HepG2 (cell line): ENCODE data around the gene DPEP2NB. TPM values are rescaled to one million over a fixed set of nuclear protein-coding genes. Genes with fewer than 3 reads are reported as not detected.

ENCODE experiments used
- ADNP ChIP-seq: sonication (generic); formaldehyde crosslinking; IDR thresholded peaks from 2 replicates; pipeline ENCODE4 v1.4.0; 2020; ENCODE audit warnings: missing genetic modification reagents
- BCL6 ChIP-seq: IDR thresholded peaks from 2 replicates; pipeline ENCODE4 v1.6.1; 2016; ENCODE audit warnings: missing genetic modification reagents, missing compliant biosample characterization
- ETV6 ChIP-seq: sonication (generic); formaldehyde crosslinking; conservative IDR thresholded peaks from 2 replicates; pipeline ENCODE4 v1.4.0; 2020; ENCODE audit warnings: missing genetic modification reagents
- FOXA3 ChIP-seq: IDR thresholded peaks from 2 replicates; pipeline ENCODE4 v1.6.1; 2016; ENCODE audit warnings: missing genetic modification reagents, missing compliant biosample characterization
- GATAD1 ChIP-seq: IDR thresholded peaks from 2 replicates; pipeline ENCODE4 v1.6.1; 2016; ENCODE audit warnings: missing genetic modification reagents, missing compliant biosample characterization
- HOXA3 ChIP-seq: sonication (generic); formaldehyde crosslinking; IDR thresholded peaks from 2 replicates; pipeline ENCODE4 v1.5.0; 2020; ENCODE audit warnings: missing genetic modification reagents
- HOXA5 ChIP-seq: sonication (generic); formaldehyde crosslinking; IDR thresholded peaks from 2 replicates; pipeline ENCODE4 v1.4.0; 2020; ENCODE audit warnings: missing genetic modification reagents
- KDM3A ChIP-seq: IDR thresholded peaks from 2 replicates; pipeline ENCODE4 v1.6.1; 2018; ENCODE audit warnings: low read depth, missing compliant biosample characterization
- MAZ ChIP-seq, 2 experiments: sonication (generic) in 1 of 2; formaldehyde crosslinking in 1 of 2; IDR thresholded peaks; 2 replicates each; pipeline versions ENCODE4 v1.5.0 to v1.6.1; 2012 to 2020; ENCODE audit warnings: low read depth in 2 of 2, mild to moderate bottlenecking in 2 of 2, borderline replicate concordance in 1 of 2, improper control_type of control experiment in 1 of 2, low read length in 1 of 2, missing genetic modification reagents in 1 of 2, moderate library complexity in 1 of 2
- MED1 ChIP-seq: sonication (generic); formaldehyde crosslinking; IDR thresholded peaks from 2 replicates; pipeline ENCODE4 v1.4.0; 2020; ENCODE audit warnings: missing genetic modification reagents
- NCOA2 ChIP-seq: sonication (generic); formaldehyde crosslinking; IDR thresholded peaks from 2 replicates; pipeline ENCODE4 v1.8.0; 2022; ENCODE audit warnings: inconsistent platforms
- NFKB2 ChIP-seq: sonication (generic); formaldehyde crosslinking; IDR thresholded peaks from 2 replicates; pipeline ENCODE4 v1.4.0; 2020; ENCODE audit warnings: missing genetic modification reagents, borderline replicate concordance
- NR1H2 ChIP-seq: sonication (generic); formaldehyde crosslinking; IDR thresholded peaks from 2 replicates; pipeline ENCODE4 v1.8.1; 2022; ENCODE audit warnings: low read depth, missing genetic modification reagents, borderline replicate concordance
- PHF5A ChIP-seq: IDR thresholded peaks from one replicate; pipeline ENCODE4 v1.6.1; 2018; ENCODE audit warnings: low read depth, missing genetic modification reagents; ENCODE audit not compliant: unreplicated experiment
- SALL1 ChIP-seq: sonication (generic); formaldehyde crosslinking; IDR thresholded peaks from 2 replicates; pipeline ENCODE4 v1.8.0; 2022; ENCODE audit warnings: mild to moderate bottlenecking, missing genetic modification reagents
- TBX2 ChIP-seq: sonication (generic); formaldehyde crosslinking; IDR thresholded peaks from 2 replicates; pipeline ENCODE4 v1.5.0; 2020; ENCODE audit warnings: missing genetic modification reagents, mild to moderate bottlenecking, borderline replicate concordance
- ZNF34 ChIP-seq: sonication (generic); formaldehyde crosslinking; IDR thresholded peaks from 2 replicates; pipeline ENCODE4 v1.4.0; 2020; ENCODE audit warnings: mild to moderate bottlenecking, missing genetic modification reagents, borderline replicate concordance
- ZNF501 ChIP-seq: sonication (generic); formaldehyde crosslinking; IDR thresholded peaks from 2 replicates; pipeline ENCODE4 v1.5.1; 2020; ENCODE audit warnings: mild to moderate bottlenecking, moderate library complexity, missing genetic modification reagents
- ZNF614 ChIP-seq: IDR thresholded peaks from 2 replicates; pipeline ENCODE4 v1.6.1; 2018; ENCODE audit warnings: missing biosample characterization, missing genetic modification reagents, inconsistent platforms, borderline replicate concordance
- ZNF678 ChIP-seq: sonication (generic); formaldehyde crosslinking; IDR thresholded peaks from 2 replicates; pipeline ENCODE4 v1.4.0; 2020; ENCODE audit warnings: mild to moderate bottlenecking, missing genetic modification reagents
- ZSCAN31 ChIP-seq: sonication (generic); formaldehyde crosslinking; IDR thresholded peaks from 2 replicates; pipeline ENCODE4 v1.5.0; 2020; ENCODE audit warnings: low read depth, mild to moderate bottlenecking, missing genetic modification reagents
- polyA plus RNA-seq, 8 experiments: library from polyadenylated mRNA; depleted of rRNA in 3 of 8; stranded (reverse) in 7 of 8; unstranded in 1 of 8; fragments of >200 nt; fragmentation: Illumina TruSeq in 4 of 8; extraction: Trizol in 4 of 8; gene quantifications; 2 replicates each; pipeline versions ENCODE4 v1.2.1 to v1.2.3, GENCODE V29; 2011 to 2016; ENCODE audit warnings: low read depth in 4 of 8, missing spikeins in 1 of 8, mixed read lengths in 1 of 8; ENCODE audit not compliant: insufficient read depth in 1 of 8
- total RNA-seq, 5 experiments: library from RNA; depleted of rRNA; stranded (reverse); fragments of >200 nt; fragmentation: Illumina TruSeq; extraction: Trizol; gene quantifications; 2 replicates each; pipeline ENCODE4 v1.2.3, GENCODE V29; 2016; ENCODE audit warnings: low read depth in 1 of 5
- TF ChIP-seq, protein P1 (sequence below): sonication (generic); formaldehyde crosslinking; IDR thresholded peaks from 2 replicates; pipeline ENCODE4 v1.4.0; 2020; ENCODE audit warnings: missing genetic modification reagents
- TF ChIP-seq, protein P2 (sequence below): sonication (generic); formaldehyde crosslinking; IDR thresholded peaks from 2 replicates; pipeline ENCODE4 v1.9.0; 2022; ENCODE audit warnings: missing genetic modification reagents, mild to moderate bottlenecking, borderline replicate concordance
- TF ChIP-seq, protein P3 (sequence below): sonication (generic); formaldehyde crosslinking; IDR thresholded peaks from 2 replicates; pipeline ENCODE4 v1.4.0; 2020; ENCODE audit warnings: missing genetic modification reagents

DPEP2NB gene
- total and polyA plus RNA-seq, 2 of the 13 experiments (the other 11 are each of a cell fraction or from before 2014, with no cell fraction given): not detected

DNA sequence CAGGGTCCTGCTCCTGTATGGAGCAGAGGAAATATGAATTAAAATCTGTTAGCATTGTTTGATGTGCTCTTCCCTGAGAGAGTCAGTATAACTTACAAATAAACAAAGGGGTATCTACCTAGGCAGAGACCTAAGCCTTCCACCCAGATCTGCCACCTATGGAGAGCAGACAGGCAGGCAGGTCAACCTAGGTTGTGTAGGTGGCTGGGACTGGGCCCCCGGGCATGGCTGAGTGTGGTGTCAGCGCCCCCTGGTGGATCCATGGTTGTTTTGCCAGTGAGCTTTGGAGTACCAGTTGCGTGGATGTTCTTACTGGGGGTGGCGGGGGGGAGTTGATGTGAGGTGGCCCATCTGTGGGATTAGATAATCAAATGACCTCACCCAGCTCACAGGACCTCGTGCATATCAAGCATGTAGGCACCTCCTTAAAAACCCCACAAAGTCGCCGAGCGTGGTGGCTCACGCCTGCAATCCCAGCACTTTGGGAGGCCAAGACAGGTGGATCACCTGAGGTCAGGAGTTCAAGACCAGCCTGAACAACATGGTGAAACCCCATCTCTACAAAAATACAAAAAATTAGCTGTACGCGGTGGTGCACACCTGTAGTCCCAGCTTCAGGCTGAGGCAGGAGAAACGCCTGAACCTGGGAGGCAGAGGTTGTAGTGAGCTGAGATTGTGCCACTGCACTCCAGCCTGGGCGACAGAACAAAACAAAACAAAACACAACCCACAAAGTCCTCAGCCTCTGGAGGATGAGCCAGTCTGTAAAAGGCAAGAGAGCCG, 25.0 kb upstream of the DPEP2NB start (continued):
- peak; percentile 11; the same call in 1 of the 2 replicates for TF ChIP-seq NCOA2 (CRISPR knock-in tag)
- TF ChIP-seq NFKB2 (CRISPR knock-in tag): peak; percentile 27; the same call in 1 of the 2 replicates
- peak; percentile 29; the same call in 1 of the 2 replicates for TF ChIP-seq TBX2 (CRISPR knock-in tag)
- TF ChIP-seq ETV6: no peak
- TF ChIP-seq ZNF678: 0 out of 2 replicates have a peak, but pooled peaks have one; percentile 61
- TF ChIP-seq NR1H2: no peak
- TF ChIP-seq ZSCAN31 (CRISPR knock-in tag): peak; percentile 41; the same call in 1 of the 2 replicates
- peak; percentile 47; the same call in 1 of the 2 replicates for TF ChIP-seq FOXA3 (CRISPR knock-in tag)
- TF ChIP-seq BCL6 (CRISPR knock-in tag): no peak
- 0 out of 2 replicates have a peak, but pooled peaks have one; percentile 65 for TF ChIP-seq ZNF34 (CRISPR knock-in tag)
- TF ChIP-seq, protein P1, sequence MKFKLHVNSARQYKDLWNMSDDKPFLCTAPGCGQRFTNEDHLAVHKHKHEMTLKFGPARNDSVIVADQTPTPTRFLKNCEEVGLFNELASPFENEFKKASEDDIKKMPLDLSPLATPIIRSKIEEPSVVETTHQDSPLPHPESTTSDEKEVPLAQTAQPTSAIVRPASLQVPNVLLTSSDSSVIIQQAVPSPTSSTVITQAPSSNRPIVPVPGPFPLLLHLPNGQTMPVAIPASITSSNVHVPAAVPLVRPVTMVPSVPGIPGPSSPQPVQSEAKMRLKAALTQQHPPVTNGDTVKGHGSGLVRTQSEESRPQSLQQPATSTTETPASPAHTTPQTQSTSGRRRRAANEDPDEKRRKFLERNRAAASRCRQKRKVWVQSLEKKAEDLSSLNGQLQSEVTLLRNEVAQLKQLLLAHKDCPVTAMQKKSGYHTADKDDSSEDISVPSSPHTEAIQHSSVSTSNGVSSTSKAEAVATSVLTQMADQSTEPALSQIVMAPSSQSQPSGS: peak; percentile 49; the same call in 1 of the 2 replicates
- peak; percentile 49; the same call in 1 of the 2 replicates for TF ChIP-seq GATAD1 (CRISPR knock-in tag)
- TF ChIP-seq, protein P2, sequence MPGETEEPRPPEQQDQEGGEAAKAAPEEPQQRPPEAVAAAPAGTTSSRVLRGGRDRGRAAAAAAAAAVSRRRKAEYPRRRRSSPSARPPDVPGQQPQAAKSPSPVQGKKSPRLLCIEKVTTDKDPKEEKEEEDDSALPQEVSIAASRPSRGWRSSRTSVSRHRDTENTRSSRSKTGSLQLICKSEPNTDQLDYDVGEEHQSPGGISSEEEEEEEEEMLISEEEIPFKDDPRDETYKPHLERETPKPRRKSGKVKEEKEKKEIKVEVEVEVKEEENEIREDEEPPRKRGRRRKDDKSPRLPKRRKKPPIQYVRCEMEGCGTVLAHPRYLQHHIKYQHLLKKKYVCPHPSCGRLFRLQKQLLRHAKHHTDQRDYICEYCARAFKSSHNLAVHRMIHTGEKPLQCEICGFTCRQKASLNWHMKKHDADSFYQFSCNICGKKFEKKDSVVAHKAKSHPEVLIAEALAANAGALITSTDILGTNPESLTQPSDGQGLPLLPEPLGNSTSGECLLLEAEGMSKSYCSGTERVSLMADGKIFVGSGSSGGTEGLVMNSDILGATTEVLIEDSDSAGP: peak; percentile 55; the same call in 1 of the 2 replicates
- TF ChIP-seq, protein P3, sequence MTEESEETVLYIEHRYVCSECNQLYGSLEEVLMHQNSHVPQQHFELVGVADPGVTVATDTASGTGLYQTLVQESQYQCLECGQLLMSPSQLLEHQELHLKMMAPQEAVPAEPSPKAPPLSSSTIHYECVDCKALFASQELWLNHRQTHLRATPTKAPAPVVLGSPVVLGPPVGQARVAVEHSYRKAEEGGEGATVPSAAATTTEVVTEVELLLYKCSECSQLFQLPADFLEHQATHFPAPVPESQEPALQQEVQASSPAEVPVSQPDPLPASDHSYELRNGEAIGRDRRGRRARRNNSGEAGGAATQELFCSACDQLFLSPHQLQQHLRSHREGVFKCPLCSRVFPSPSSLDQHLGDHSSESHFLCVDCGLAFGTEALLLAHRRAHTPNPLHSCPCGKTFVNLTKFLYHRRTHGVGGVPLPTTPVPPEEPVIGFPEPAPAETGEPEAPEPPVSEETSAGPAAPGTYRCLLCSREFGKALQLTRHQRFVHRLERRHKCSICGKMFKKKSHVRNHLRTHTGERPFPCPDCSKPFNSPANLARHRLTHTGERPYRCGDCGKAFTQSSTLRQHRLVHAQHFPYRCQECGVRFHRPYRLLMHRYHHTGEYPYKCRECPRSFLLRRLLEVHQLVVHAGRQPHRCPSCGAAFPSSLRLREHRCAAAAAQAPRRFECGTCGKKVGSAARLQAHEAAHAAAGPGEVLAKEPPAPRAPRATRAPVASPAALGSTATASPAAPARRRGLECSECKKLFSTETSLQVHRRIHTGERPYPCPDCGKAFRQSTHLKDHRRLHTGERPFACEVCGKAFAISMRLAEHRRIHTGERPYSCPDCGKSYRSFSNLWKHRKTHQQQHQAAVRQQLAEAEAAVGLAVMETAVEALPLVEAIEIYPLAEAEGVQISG (CRISPR knock-in tag): peak; percentile 52
- peak; percentile 43; the same call in 1 of the 2 replicates for TF ChIP-seq HOXA3 (CRISPR knock-in tag)
- peak; percentile 78 for TF ChIP-seq SALL1 (CRISPR knock-in tag)
- peak; percentile 81 for TF ChIP-seq ZNF501 (CRISPR knock-in tag)
- TF ChIP-seq KDM3A (CRISPR knock-in tag): 0 out of 2 replicates have a peak, but pooled peaks have one; percentile 60
- TF ChIP-seq PHF5A: peak; percentile 69
- peak; percentile 53 for TF ChIP-seq MED1
- 0 out of 2 replicates have a peak, but pooled peaks have one; percentile 19 for TF ChIP-seq HOXA5 (CRISPR knock-in tag)
- 0 out of 2 replicates have a peak, but pooled peaks have one; percentile 52 for TF ChIP-seq ZNF614 (CRISPR knock-in tag)
- TF ChIP-seq MAZ (IDR thresholded peaks at IDR 0.05; ENCODE audit: borderline replicate concordance, low read depth, low read length): peak; percentile 42; the same call in 1 of the 2 replicates
- TF ChIP-seq MAZ (CRISPR knock-in tag; IDR thresholded peaks at IDR 0.05; ENCODE audit: low read depth): peak; percentile 64; the same call in 1 of the 2 replicates
- no peak for TF ChIP-seq ADNP (CRISPR knock-in tag)
